SK-N-MC (cell line): Measurements from ENCODE around the gene HS3ST1.

Experiments used
- EZH2 ChIP-seq: fragments of 200-600 bp; sonication (generic); IDR thresholded peaks from one replicate; pipeline ENCODE4 v1.6.1; 2017; ENCODE audit warnings: antibody characterized with exemption
- FOXP2 ChIP-seq: optimal IDR thresholded peaks from 2 replicates; pipeline ENCODE3; 2011; ENCODE audit warnings: mild to moderate bottlenecking, moderate library complexity; ENCODE audit not compliant: insufficient read depth; ENCODE audit errors: extremely low read length, control extremely low read depth
- POLR2AphosphoS5 ChIP-seq: IDR thresholded peaks from 2 replicates; pipeline ENCODE4 v1.6.1; 2012; ENCODE audit warnings: mild to moderate bottlenecking, low read depth, low read length, borderline replicate concordance

GRCh38 chr4:11348449-11349088 is 80.1 kb downstream of the HS3ST1 start:
- no peak for TF ChIP-seq POLR2AphosphoS5
- TF ChIP-seq EZH2 = no peak
- no peak for TF ChIP-seq FOXP2
